ENCODE measurements around the gene KRTAP5-2.

DNA sequence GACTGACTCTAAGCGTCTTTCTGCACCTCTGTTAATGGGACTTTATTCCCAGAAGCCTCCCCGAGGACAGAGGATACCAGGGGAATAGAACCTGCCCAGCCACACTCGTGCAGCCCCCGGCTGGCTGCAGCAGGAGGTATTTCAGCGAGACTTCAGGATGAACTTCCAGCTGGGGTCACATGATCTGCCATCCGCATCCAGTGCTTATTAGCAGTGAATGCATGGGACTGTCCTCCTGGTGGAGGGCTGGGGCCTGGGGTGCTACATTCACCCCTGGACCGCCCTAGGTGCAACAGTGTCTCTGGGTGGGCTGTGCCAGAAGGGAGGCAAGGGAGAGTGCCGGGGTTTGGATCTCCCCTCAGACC lies 27.6 kb downstream of the KRTAP5-2 start:
- no peak for TF ChIP-seq POLR2A (IDR thresholded peaks at IDR 0.05; ENCODE audit: low read length)
- TF ChIP-seq GATA1 (IDR thresholded peaks at IDR 0.05; ENCODE audit: low read depth, low read length) = no peak
